HEK293 (cell line): Measurements from ENCODE around the gene RNF222.

Experiments used
- CTCF ChIA-PET: fragments of 350-600 bp; formaldehyde crosslinking; extraction: SDS; loops from one replicate; lab custom pipeline; 2021; ENCODE audit warnings: antibody characterized with exemption; lab: Yijun Ruan, JAX
- POLR2A ChIA-PET: fragments of 300-600 bp; formaldehyde crosslinking; extraction: SDS; loops from one replicate; lab custom pipeline; 2020; ENCODE audit warnings: antibody characterized with exemption, inconsistent platforms; lab: Yijun Ruan, JAX
- H3K27ac ChIP-seq: fragments of 200-500 bp; sonication (Bioruptor generic); 2 replicates; pipeline ENCODE4 v1.5.1; 2014; ENCODE audit warnings: low read depth, low read length, control low read depth, inconsistent platforms; ENCODE audit errors: extremely low read depth
- H3K36me3 ChIP-seq, 2 experiments: fragments of 200-500 bp in 1 of 2; sonication (Bioruptor generic) in 1 of 2; 1 replicate in 1 of 2; 2 replicates in 1 of 2; pipeline ENCODE4 v1.5.1; 2014 to 2017; ENCODE audit warnings: inconsistent platforms in 2 of 2, low read length in 2 of 2; ENCODE audit not compliant: control insufficient read depth in 2 of 2, insufficient read depth in 1 of 2
- H3K4me1 ChIP-seq: fragments of 200-500 bp; sonication (Bioruptor generic); 2 replicates; pipeline ENCODE4 v1.5.1; 2014; ENCODE audit warnings: mild to moderate bottlenecking, low read length, inconsistent platforms; ENCODE audit not compliant: control insufficient read depth, insufficient read depth
- H3K4me3 ChIP-seq: 2 replicates; pipeline ENCODE4 v1.5.1; 2011; ENCODE audit warnings: low read depth, mild to moderate bottlenecking, control low read depth, low read length, moderate library complexity
- H3K9me3 ChIP-seq: fragments of 200-500 bp; sonication (Bioruptor generic); 2 replicates; pipeline ENCODE4 v1.5.1; 2014; ENCODE audit warnings: low read depth, low read length, inconsistent platforms; ENCODE audit not compliant: control insufficient read depth, insufficient read depth
- EGR2 ChIP-seq: fragments of 450-650 bp; formaldehyde crosslinking; IDR thresholded peaks from 2 replicates; pipeline ENCODE4 v1.5.1; 2016; ENCODE audit warnings: low read depth, missing biosample characterization, missing genetic modification characterization
- GLIS1 ChIP-seq: fragments of 450-650 bp; formaldehyde crosslinking; IDR thresholded peaks from 2 replicates; pipeline ENCODE4 v1.5.1; 2016; ENCODE audit warnings: missing biosample characterization, missing genetic modification characterization
- KLF10 ChIP-seq: fragments of 450-650 bp; IDR thresholded peaks from 2 replicates; pipeline ENCODE4 v1.5.1; 2018; ENCODE audit warnings: missing biosample characterization, mild to moderate bottlenecking, missing genetic modification characterization
- SP3 ChIP-seq: fragments of 450-650 bp; formaldehyde crosslinking; IDR thresholded peaks from 2 replicates; pipeline ENCODE4 v1.5.1; 2016; ENCODE audit warnings: missing biosample characterization, missing genetic modification characterization
- ZBTB1 ChIP-seq: fragments of 450-650 bp; formaldehyde crosslinking; IDR thresholded peaks from 2 replicates; pipeline ENCODE4 v1.5.1; 2016; ENCODE audit warnings: missing biosample characterization, missing genetic modification characterization
- ZBTB21 ChIP-seq: fragments of 450-650 bp; formaldehyde crosslinking; IDR thresholded peaks from 2 replicates; pipeline ENCODE4 v1.5.1; 2017; ENCODE audit warnings: missing biosample characterization, missing genetic modification characterization
- ZNF555 ChIP-seq: fragments of 450-650 bp; formaldehyde crosslinking; conservative IDR thresholded peaks from 2 replicates; pipeline ENCODE4 v1.5.1; 2017; ENCODE audit warnings: missing biosample characterization, mild to moderate bottlenecking, missing genetic modification characterization, inconsistent platforms
- ZNF639 ChIP-seq: fragments of 450-650 bp; formaldehyde crosslinking; IDR thresholded peaks from 2 replicates; pipeline ENCODE4 v1.5.1; 2016; ENCODE audit warnings: missing biosample characterization, missing genetic modification characterization
- ZNF704 ChIP-seq: fragments of 450-650 bp; formaldehyde crosslinking; IDR thresholded peaks from 2 replicates; pipeline ENCODE4 v1.5.1; 2016; ENCODE audit warnings: missing biosample characterization, missing genetic modification characterization
- TF ChIP-seq, protein P1 (sequence below): fragments of 450-650 bp; formaldehyde crosslinking; IDR thresholded peaks from 2 replicates; pipeline ENCODE4 v1.5.0; 2017; ENCODE audit warnings: missing biosample characterization, missing genetic modification characterization, borderline replicate concordance
- TF ChIP-seq, protein P2 (sequence below): fragments of 450-650 bp; formaldehyde crosslinking; IDR thresholded peaks from 2 replicates; pipeline ENCODE4 v1.5.1; 2016; ENCODE audit warnings: missing biosample characterization, missing genetic modification characterization
- TF ChIP-seq, protein P3 (sequence below): sonication (generic); formaldehyde crosslinking; IDR thresholded peaks from 2 replicates; pipeline ENCODE4 v1.8.1; 2022; ENCODE audit warnings: mild to moderate bottlenecking, moderate library complexity, missing genetic modification reagents
- TF ChIP-seq, protein P4 (sequence below): fragments of 450-650 bp; formaldehyde crosslinking; IDR thresholded peaks from 2 replicates; pipeline ENCODE4 v1.5.1; 2016; ENCODE audit warnings: missing biosample characterization, missing genetic modification characterization, borderline replicate concordance

Gene RNF222

DNA sequence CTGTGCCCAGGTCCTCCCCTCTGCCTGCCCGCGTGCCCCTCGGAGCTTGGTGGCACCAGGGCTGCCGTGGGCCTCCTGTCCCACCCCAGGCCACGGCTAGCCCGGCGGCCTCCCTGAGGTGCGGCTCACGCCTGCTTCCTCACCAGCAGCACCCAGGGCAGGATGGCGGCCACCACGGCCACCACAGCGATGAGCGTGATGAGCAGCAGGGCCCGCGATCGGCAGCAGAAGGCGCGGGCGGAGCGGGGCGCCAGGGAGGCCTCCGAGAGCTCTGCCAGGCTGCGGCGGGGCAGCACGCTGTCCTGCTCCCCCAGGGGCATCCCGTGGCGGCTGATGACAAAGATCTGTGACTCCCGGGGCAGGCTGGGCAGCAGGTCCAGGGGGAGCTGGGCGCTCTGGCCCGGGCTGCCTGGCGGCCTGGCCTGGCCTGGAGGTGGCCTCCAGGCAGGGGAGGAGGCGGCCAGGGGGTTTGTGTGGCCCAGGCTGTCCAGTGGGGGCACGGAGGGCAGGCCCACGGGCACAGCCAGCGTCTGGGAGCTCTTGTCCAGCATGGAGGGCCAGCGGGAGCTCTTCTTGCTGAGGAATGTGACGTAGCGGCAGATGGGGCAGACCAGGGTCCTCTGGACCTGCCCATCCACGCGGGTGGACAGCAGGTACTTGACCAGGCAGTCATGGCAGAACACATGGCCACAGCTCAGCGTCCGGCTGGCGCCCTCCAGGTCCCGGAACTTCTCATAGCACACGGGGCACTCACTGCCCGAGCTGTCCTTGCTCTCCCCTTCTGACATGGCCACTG lies 4.8 kb downstream of the RNF222 start (continued):
- TF ChIP-seq, protein P1, sequence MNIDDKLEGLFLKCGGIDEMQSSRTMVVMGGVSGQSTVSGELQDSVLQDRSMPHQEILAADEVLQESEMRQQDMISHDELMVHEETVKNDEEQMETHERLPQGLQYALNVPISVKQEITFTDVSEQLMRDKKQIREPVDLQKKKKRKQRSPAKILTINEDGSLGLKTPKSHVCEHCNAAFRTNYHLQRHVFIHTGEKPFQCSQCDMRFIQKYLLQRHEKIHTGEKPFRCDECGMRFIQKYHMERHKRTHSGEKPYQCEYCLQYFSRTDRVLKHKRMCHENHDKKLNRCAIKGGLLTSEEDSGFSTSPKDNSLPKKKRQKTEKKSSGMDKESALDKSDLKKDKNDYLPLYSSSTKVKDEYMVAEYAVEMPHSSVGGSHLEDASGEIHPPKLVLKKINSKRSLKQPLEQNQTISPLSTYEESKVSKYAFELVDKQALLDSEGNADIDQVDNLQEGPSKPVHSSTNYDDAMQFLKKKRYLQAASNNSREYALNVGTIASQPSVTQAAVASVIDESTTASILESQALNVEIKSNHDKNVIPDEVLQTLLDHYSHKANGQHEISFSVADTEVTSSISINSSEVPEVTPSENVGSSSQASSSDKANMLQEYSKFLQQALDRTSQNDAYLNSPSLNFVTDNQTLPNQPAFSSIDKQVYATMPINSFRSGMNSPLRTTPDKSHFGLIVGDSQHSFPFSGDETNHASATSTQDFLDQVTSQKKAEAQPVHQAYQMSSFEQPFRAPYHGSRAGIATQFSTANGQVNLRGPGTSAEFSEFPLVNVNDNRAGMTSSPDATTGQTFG (tag by site-specific recombination), result no peak

- H3K36me3 ChIP-seq, result no peaks in the 10 kb centered on the region
- CTCF ChIA-PET, result interaction anchor here (0.5 kb wide), 1 partner anchor 8 kb away, joined by 3 read pairs; no protein-coding TSS in a partner anchor
These were observed 5.4 kb downstream of the RNF222 start for GRCh38 chr17:8392274-8392673.

DNA sequence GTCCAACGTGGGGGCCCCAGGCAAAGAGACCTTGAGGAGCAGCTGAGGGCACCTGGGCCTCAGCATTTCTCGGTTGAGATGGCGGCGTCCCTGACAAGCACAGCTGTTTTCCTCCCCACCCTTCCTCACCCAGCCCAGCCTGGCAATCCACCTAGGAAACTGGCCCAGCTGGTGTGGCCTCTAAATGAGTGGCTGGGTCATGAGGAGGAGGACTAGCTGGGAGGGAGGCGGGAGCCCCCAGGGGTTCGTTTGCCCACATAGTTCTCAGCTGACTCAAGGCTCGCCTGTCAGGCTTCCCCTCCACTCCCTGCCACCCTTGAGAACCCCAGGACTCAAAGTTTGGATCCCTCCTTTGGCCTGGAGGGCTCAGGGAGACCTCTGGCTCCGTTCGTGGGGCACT lies 5.9 kb downstream of the RNF222 start:
- no peak overlapping the region for H3K4me3 ChIP-seq
- no peaks in the 10 kb centered on the region for H3K4me1 ChIP-seq
- POLR2A ChIA-PET, result no interaction called here
- TF ChIP-seq KLF10 (no peak), EGR2 (tag by site-specific recombination) (no peak), ZBTB21 (no peak), ZNF639 (tag by site-specific recombination) (no peak), GLIS1 (tag by site-specific recombination) (peak; percentile 73)
- H3K36me3 ChIP-seq, result no peaks in the 10 kb centered on the region
- H3K9me3 ChIP-seq, result no peaks in the 10 kb centered on the region
- CTCF ChIA-PET, result interaction anchor here (1.0 kb wide), 1 partner anchor 8 kb away, joined by 4 read pairs; no protein-coding TSS in a partner anchor
- H3K27ac ChIP-seq, result no peak overlapping the region

More at GRCh38 chr17:8392274-8392673, 5.4 kb downstream of the RNF222 start:
- Histone ChIP-seq H3K27ac (no peak overlapping the region), H3K4me1 (no peaks in the 10 kb centered on the region), H3K9me3 (no peaks in the 10 kb centered on the region), H3K4me3 (no peak overlapping the region)
- POLR2A ChIA-PET, result no interaction called here
- TF ChIP-seq, protein P2, sequence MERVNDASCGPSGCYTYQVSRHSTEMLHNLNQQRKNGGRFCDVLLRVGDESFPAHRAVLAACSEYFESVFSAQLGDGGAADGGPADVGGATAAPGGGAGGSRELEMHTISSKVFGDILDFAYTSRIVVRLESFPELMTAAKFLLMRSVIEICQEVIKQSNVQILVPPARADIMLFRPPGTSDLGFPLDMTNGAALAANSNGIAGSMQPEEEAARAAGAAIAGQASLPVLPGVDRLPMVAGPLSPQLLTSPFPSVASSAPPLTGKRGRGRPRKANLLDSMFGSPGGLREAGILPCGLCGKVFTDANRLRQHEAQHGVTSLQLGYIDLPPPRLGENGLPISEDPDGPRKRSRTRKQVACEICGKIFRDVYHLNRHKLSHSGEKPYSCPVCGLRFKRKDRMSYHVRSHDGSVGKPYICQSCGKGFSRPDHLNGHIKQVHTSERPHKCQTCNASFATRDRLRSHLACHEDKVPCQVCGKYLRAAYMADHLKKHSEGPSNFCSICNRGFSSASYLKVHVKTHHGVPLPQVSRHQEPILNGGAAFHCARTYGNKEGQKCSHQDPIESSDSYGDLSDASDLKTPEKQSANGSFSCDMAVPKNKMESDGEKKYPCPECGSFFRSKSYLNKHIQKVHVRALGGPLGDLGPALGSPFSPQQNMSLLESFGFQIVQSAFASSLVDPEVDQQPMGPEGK (tag by site-specific recombination), result no peak
- TF ChIP-seq ZNF704 (tag by site-specific recombination) (no peak), ZBTB1 (tag by site-specific recombination) (no peak), SP3 (tag by site-specific recombination) (no peak), ZNF555 (tag by site-specific recombination) (no peak)
- TF ChIP-seq, protein P3, sequence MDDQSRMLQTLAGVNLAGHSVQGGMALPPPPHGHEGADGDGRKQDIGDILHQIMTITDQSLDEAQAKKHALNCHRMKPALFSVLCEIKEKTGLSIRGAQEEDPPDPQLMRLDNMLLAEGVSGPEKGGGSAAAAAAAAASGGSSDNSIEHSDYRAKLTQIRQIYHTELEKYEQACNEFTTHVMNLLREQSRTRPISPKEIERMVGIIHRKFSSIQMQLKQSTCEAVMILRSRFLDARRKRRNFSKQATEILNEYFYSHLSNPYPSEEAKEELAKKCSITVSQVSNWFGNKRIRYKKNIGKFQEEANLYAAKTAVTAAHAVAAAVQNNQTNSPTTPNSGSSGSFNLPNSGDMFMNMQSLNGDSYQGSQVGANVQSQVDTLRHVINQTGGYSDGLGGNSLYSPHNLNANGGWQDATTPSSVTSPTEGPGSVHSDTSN (CRISPR knock-in tag), result no peak
- TF ChIP-seq, protein P4, sequence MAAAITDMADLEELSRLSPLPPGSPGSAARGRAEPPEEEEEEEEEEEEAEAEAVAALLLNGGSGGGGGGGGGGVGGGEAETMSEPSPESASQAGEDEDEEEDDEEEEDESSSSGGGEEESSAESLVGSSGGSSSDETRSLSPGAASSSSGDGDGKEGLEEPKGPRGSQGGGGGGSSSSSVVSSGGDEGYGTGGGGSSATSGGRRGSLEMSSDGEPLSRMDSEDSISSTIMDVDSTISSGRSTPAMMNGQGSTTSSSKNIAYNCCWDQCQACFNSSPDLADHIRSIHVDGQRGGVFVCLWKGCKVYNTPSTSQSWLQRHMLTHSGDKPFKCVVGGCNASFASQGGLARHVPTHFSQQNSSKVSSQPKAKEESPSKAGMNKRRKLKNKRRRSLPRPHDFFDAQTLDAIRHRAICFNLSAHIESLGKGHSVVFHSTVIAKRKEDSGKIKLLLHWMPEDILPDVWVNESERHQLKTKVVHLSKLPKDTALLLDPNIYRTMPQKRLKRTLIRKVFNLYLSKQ (tag by site-specific recombination), result no peak
